ENCODE data around the gene FRMD3. TPM values are rescaled to one million over a fixed set of nuclear protein-coding genes. Genes with fewer than 3 reads are reported as not detected.

FRMD3 gene
- total RNA-seq, 1 experiment from 2014 or later, result 1.9 TPM

- H3K27ac ChIP-seq, result no peak overlapping the region
- no peaks in the 10 kb centered on the region for H3K79me2 ChIP-seq (ENCODE audit: low read depth)
- H3K9me3 ChIP-seq (ENCODE audit: insufficient read depth, low read depth), result no peaks in the 10 kb centered on the region
- H2AFZ ChIP-seq, result no peak overlapping the region
- no peaks in the 10 kb centered on the region for H4K20me1 ChIP-seq (ENCODE audit: insufficient read depth)
- H3F3A ChIP-seq (ENCODE audit: insufficient read depth, low read depth), result no peaks in the 10 kb centered on the region
- no peak for DNase-seq
- TF ChIP-seq EZH2 (IDR thresholded peaks at IDR 0.05; ENCODE audit: low read depth), result no peak
- TF ChIP-seq, protein P1, sequence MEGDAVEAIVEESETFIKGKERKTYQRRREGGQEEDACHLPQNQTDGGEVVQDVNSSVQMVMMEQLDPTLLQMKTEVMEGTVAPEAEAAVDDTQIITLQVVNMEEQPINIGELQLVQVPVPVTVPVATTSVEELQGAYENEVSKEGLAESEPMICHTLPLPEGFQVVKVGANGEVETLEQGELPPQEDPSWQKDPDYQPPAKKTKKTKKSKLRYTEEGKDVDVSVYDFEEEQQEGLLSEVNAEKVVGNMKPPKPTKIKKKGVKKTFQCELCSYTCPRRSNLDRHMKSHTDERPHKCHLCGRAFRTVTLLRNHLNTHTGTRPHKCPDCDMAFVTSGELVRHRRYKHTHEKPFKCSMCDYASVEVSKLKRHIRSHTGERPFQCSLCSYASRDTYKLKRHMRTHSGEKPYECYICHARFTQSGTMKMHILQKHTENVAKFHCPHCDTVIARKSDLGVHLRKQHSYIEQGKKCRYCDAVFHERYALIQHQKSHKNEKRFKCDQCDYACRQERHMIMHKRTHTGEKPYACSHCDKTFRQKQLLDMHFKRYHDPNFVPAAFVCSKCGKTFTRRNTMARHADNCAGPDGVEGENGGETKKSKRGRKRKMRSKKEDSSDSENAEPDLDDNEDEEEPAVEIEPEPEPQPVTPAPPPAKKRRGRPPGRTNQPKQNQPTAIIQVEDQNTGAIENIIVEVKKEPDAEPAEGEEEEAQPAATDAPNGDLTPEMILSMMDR (conservative IDR thresholded peaks at IDR 0.05), result no peak
- H3K4me1 ChIP-seq (replicated peaks; ENCODE audit: insufficient read depth), result no peaks in the 10 kb centered on the region
- no peaks in the 10 kb centered on the region for H3K9me2 ChIP-seq (ENCODE audit: insufficient read depth)
- no peak overlapping the region for H3K4me3 ChIP-seq
- BruUV-seq (replicated peaks), result no TSS peak
- CTCF ChIA-PET, result no interaction called here
- no peak overlapping the region for H3K4me2 ChIP-seq
- intact Hi-C loops (cut with micrococcal nuclease; ENCODE audit: unreplicated experiment), result no loop called here
- H3K36me3 ChIP-seq (ENCODE audit: low read depth), result no peaks in the 10 kb centered on the region
- POLR2A ChIA-PET (ENCODE audit: unreplicated experiment), result no interaction called here
- no peaks in the 10 kb centered on the region for H3K27me3 ChIP-seq (ENCODE audit: insufficient read depth, low read depth)
These were observed 224.4 kb downstream of the FRMD3 start for GRCh38 chr9:83313781-83314180.

DNA sequence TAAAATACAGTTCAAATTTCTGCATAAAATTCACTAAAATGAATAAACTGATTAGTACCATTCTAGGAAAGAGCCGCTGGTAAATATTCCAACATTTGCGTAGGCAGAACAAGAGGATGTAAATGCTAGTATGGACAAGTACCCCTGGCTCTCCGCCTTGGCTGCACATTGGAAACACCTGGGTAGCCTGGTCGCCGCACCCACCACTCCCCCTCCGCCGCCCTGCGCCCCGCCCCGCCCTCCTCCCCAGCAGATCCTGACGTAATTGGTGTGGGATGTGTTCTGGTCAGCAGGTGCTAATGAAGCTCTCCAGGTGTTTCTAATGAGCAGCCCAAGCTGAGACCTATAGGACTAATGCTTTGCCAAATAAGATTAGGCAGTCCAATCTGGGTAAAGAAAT, 225.7 kb downstream of the FRMD3 start:
- no peaks in the 10 kb centered on the region for H4K20me1 ChIP-seq (ENCODE audit: insufficient read depth)
- no peak overlapping the region for H3K4me2 ChIP-seq
- no peak for TF ChIP-seq EZH2 (IDR thresholded peaks at IDR 0.05; ENCODE audit: low read depth)
- TF ChIP-seq, protein P1 (conservative IDR thresholded peaks at IDR 0.05), result no peak
- H3K4me3 ChIP-seq, result no peak overlapping the region
- no peaks in the 10 kb centered on the region for H3K36me3 ChIP-seq (ENCODE audit: low read depth)
- intact Hi-C loops (cut with micrococcal nuclease; ENCODE audit: unreplicated experiment), result no loop called here
- ChIA-PET CTCF (no interaction called here), POLR2A (ENCODE audit: unreplicated experiment) (no interaction called here)
- H3K4me1 ChIP-seq (replicated peaks; ENCODE audit: insufficient read depth), result no peaks in the 10 kb centered on the region
- no peak overlapping the region for H3K27ac ChIP-seq
- no peaks in the 10 kb centered on the region for H3K79me2 ChIP-seq (ENCODE audit: low read depth)
- H2AFZ ChIP-seq, result no peak overlapping the region
- BruUV-seq (replicated peaks), result no TSS peak
- DNase-seq, result no peak
- no peaks in the 10 kb centered on the region for H3K9me2 ChIP-seq (ENCODE audit: insufficient read depth)
- no peaks in the 10 kb centered on the region for H3K27me3 ChIP-seq (ENCODE audit: insufficient read depth, low read depth)
- no peaks in the 10 kb centered on the region for H3K9me3 ChIP-seq (ENCODE audit: insufficient read depth, low read depth)
- no peaks in the 10 kb centered on the region for H3F3A ChIP-seq (ENCODE audit: insufficient read depth, low read depth)

DNA sequence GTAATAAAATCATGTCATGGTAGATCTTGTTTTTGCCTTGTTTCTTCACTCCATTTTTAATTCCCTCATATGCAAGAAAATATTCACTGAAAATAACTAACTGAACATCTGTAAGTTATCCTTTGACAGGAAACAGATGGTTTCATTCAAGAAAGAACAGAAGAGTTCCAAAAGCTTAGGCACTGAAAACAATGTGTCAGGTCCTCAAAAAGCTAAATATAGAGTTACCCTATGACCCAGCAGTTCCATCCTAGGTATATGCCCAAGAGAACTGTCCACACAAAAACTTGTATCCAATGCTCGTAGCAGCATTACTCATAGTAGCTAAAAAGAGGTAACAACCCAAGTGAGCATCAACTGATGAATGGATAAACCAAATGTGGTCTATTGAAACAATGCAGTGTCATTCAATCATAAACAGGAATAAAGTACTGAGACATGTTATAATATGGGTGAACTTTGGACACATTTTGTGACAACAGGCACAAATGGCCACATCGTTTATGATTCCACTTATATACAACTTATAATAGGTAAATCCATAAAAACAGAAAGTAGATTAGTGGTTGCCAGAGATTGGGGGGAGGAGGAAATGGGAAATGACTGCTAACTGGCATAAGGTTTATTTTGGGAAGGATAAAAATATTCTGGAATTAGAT, 231.0 kb downstream of the FRMD3 start:
- TF ChIP-seq, protein P1 (conservative IDR thresholded peaks at IDR 0.05), result no peak
- TF ChIP-seq EZH2 (IDR thresholded peaks at IDR 0.05; ENCODE audit: low read depth), result no peak
- no peak for DNase-seq
- intact Hi-C loops (cut with micrococcal nuclease; ENCODE audit: unreplicated experiment), result no loop called here
- Histone ChIP-seq H2AFZ (no peak overlapping the region), H3K4me3 (no peak overlapping the region), H3K9me3 (ENCODE audit: insufficient read depth, low read depth) (no peaks in the 10 kb centered on the region), H3K79me2 (ENCODE audit: low read depth) (no peaks in the 10 kb centered on the region), H3F3A (ENCODE audit: insufficient read depth, low read depth) (no peaks in the 10 kb centered on the region), H3K9me2 (ENCODE audit: insufficient read depth) (no peaks in the 10 kb centered on the region), H3K27me3 (ENCODE audit: insufficient read depth, low read depth) (no peaks in the 10 kb centered on the region), H3K4me2 (no peak overlapping the region), H3K36me3 (ENCODE audit: low read depth) (no peaks in the 10 kb centered on the region), H3K4me1 (replicated peaks; ENCODE audit: insufficient read depth) (no peaks in the 10 kb centered on the region), H4K20me1 (ENCODE audit: insufficient read depth) (no peaks in the 10 kb centered on the region; the same call in 1 of the 2 replicates), H3K27ac (no peak overlapping the region)
- CTCF ChIA-PET, result no interaction called here
- POLR2A ChIA-PET (ENCODE audit: unreplicated experiment), result no interaction called here
- BruUV-seq (replicated peaks), result no TSS peak
